GM12878 (cell line): Measurements from ENCODE around the gene SDR9C7. TPM values are rescaled to one million over a fixed set of nuclear protein-coding genes. Genes with fewer than 3 reads are reported as not detected.

Source experiments
- ATAC-seq: fragments of 200-7000 bp; cut with Tn5 transposase; 3 replicates; pipeline ENCODE4 v1.9.1; 2020; ENCODE audit warnings: mild to moderate bottlenecking, moderate library complexity
- BruUV-seq: library from RNA; stranded (reverse); fragments of 400-500 nt; replicated peaks from 2 replicates; lab custom pipeline; 2021; lab: Mats Ljungman, UMichigan
- CTCF ChIA-PET: fragments of 300-600 bp; sonication (Branson Sonifier 250); formaldehyde crosslinking; extraction: SDS; loops from one replicate; lab custom pipeline; 2021; ENCODE audit warnings: inconsistent platforms; lab: Yijun Ruan, JAX
- POLR2A ChIA-PET: fragments of 350-600 bp; formaldehyde crosslinking; extraction: SDS; loops from one replicate; lab custom pipeline; 2021; ENCODE audit warnings: inconsistent platforms; lab: Charles Lee
- RAD21 ChIA-PET: fragments of 300-600 bp; sonication (Branson Sonifier 250); formaldehyde crosslinking; loops from one replicate; lab custom pipeline; 2023; ENCODE audit warnings: antibody characterized with exemption; ENCODE audit not compliant: unreplicated experiment; lab: Charles Lee
- SMC1A ChIA-PET: fragments of 300-600 bp; sonication (Branson Sonifier 250); formaldehyde crosslinking; loops from one replicate; lab custom pipeline; 2023; ENCODE audit not compliant: unreplicated experiment, uncharacterized antibody; lab: Charles Lee
- DNase-seq: peaks from one replicate; pipeline ENCODE4 v3.0.0-alpha.2; 2011; ENCODE audit warnings: low read depth, low spot score
- FAIRE-seq: peaks from 3 replicates; lab custom pipeline; 2011; peaks lifted over from hg19 to GRCh38; lab: Jason Lieb, UNC
- H2AFZ ChIP-seq: 2 replicates; pipeline ENCODE4 v1.6.0; 2011; ENCODE audit warnings: low read depth, low read length, control low read depth; ENCODE audit not compliant: control insufficient read depth
- H3K27ac ChIP-seq: 2 replicates; pipeline ENCODE4 v1.5.1; 2011; ENCODE audit warnings: control low read depth; ENCODE audit not compliant: control insufficient read depth, insufficient read depth
- H3K27me3 ChIP-seq, 2 experiments: replicated peaks in 1 of 2; 2 replicates each; pipeline versions ENCODE4 v1.6.0 to v1.6.1; 2011; ENCODE audit warnings: low read length in 1 of 2; ENCODE audit not compliant: control insufficient read depth in 2 of 2, insufficient read depth in 2 of 2
- H3K36me3 ChIP-seq, 2 experiments: 2 replicates each; pipeline ENCODE4 v1.5.1; 2011; ENCODE audit warnings: low read length in 1 of 2; ENCODE audit not compliant: control insufficient read depth in 2 of 2, insufficient read depth in 2 of 2
- H3K4me1 ChIP-seq: 2 replicates; pipeline ENCODE4 v1.6.1; 2011; ENCODE audit warnings: mild to moderate bottlenecking, low read length, moderate library complexity, mixed read lengths; ENCODE audit not compliant: control insufficient read depth, insufficient read depth
- H3K4me2 ChIP-seq: 2 replicates; pipeline ENCODE4 v1.6.0; 2011; ENCODE audit warnings: control low read depth; ENCODE audit not compliant: control insufficient read depth, insufficient read depth
- H3K4me3 ChIP-seq: fragments of 200-600 bp; sonication (generic); 2 replicates; pipeline ENCODE4 v1.5.1; 2016
- H3K79me2 ChIP-seq: 2 replicates; pipeline ENCODE4 v1.6.0; 2011; ENCODE audit warnings: low read length; ENCODE audit not compliant: control insufficient read depth, insufficient read depth
- H3K9ac ChIP-seq: 2 replicates; pipeline ENCODE4 v1.8.0; 2011; ENCODE audit warnings: low read length, control low read depth, mixed read lengths; ENCODE audit not compliant: control insufficient read depth, insufficient read depth
- H3K9me3 ChIP-seq: replicated peaks from 3 replicates; pipeline ENCODE4 v1.5.1; 2011; ENCODE audit warnings: mild to moderate bottlenecking, low read length; ENCODE audit not compliant: control insufficient read depth, insufficient read depth
- H4K20me1 ChIP-seq: 2 replicates; pipeline ENCODE4 v1.6.0; 2011; ENCODE audit not compliant: control insufficient read depth, insufficient read depth
- IRF4 ChIP-seq: IDR thresholded peaks from 2 replicates; pipeline ENCODE4 v1.6.1; 2011; ENCODE audit warnings: low read depth, low read length
- MXI1 ChIP-seq: fragments of 150-350 bp; IDR thresholded peaks from 2 replicates; pipeline ENCODE4 v1.6.1; 2011; ENCODE audit warnings: low read depth, mild to moderate bottlenecking, inconsistent platforms, low read length, improper control_type of control experiment
- NKRF ChIP-seq: fragments of 450-650 bp; conservative IDR thresholded peaks from 2 replicates; pipeline ENCODE4 v1.6.1; 2017; ENCODE audit warnings: mild to moderate bottlenecking, moderate library complexity
- NR2C2 ChIP-seq: IDR thresholded peaks from 2 replicates; pipeline ENCODE4 v1.6.1; 2011; ENCODE audit warnings: borderline replicate concordance, low read depth; ENCODE audit not compliant: control insufficient read depth, insufficient read length
- RCOR1 ChIP-seq: conservative IDR thresholded peaks from 2 replicates; pipeline ENCODE4 v1.6.1; 2012; ENCODE audit warnings: low read depth, low read length, improper control_type of control experiment
- RELA ChIP-seq: fragments of 450-650 bp; IDR thresholded peaks from 2 replicates; pipeline ENCODE4 v1.8.0; 2014; ENCODE audit warnings: borderline replicate concordance; ENCODE audit not compliant: partially characterized antibody
- SKIL ChIP-seq: fragments of 450-650 bp; IDR thresholded peaks from 2 replicates; pipeline ENCODE4 v1.6.1; 2017; ENCODE audit warnings: mild to moderate bottlenecking, low read depth, inconsistent platforms; ENCODE audit not compliant: poor library complexity, severe bottlenecking
- SPI1 ChIP-seq: IDR thresholded peaks from 2 replicates; pipeline ENCODE4 v1.6.1; 2011; ENCODE audit warnings: low read depth, mild to moderate bottlenecking, low read length, moderate library complexity, borderline replicate concordance; ENCODE audit not compliant: insufficient read depth
- ZNF24 ChIP-seq: fragments of 450-650 bp; IDR thresholded peaks from 2 replicates; pipeline ENCODE4 v1.6.1; 2017; ENCODE audit warnings: antibody characterized with exemption, mild to moderate bottlenecking
- ZZZ3 ChIP-seq: IDR thresholded peaks from 2 replicates; pipeline ENCODE4 v1.6.1; 2011; ENCODE audit warnings: low read depth; ENCODE audit not compliant: control insufficient read depth, insufficient read length
- WGBS: methylation state at CpG from one replicate; pipeline ENCODE4 v1.1.6; 2016; ENCODE audit warnings: low lambda C conversion rate; ENCODE audit not compliant: insufficient replicate concordance, insufficient coverage; ENCODE audit errors: missing lambda C conversion rate; 5-methylcytosine and 5-hydroxymethylcytosine counted together
- in situ Hi-C: fragments of 300-500 bp; cut with MboI; formaldehyde crosslinking; loops from 9 replicates; pipeline ENCODE4 v1.14.3; 2018; ENCODE audit warnings: mixed read lengths
- intact Hi-C: fragments of 100-400 bp; cut with micrococcal nuclease; formaldehyde crosslinking; loops from one replicate; pipeline ENCODE4 v1.14.2; 2022; ENCODE audit not compliant: unreplicated experiment
- polyA plus RNA-seq, 11 experiments: library from polyadenylated mRNA; depleted of rRNA in 4 of 11; unstranded in 6 of 11; stranded (reverse) in 5 of 11; fragments of >200 nt; fragmentation: Nextera tagmentation in 4 of 11; fragmentation: Illumina TruSeq in 1 of 11; extraction: Ambion mirVana in 4 of 11; extraction: Trizol in 1 of 11; gene quantifications; 1 replicate in 1 of 11; 2 replicates in 10 of 11; pipeline versions ENCODE4 v1.2.1 to v1.2.3, GENCODE V29; 2011 to 2016; ENCODE audit warnings: inconsistent platforms in 2 of 11, missing spikeins in 2 of 11, low read depth in 1 of 11
- total RNA-seq, 4 experiments: library from RNA; depleted of rRNA in 3 of 4; stranded (reverse); fragments of >200 nt in 3 of 4; fragmentation: Illumina TruSeq in 1 of 4; extraction: Trizol in 1 of 4; gene quantifications; 2 replicates each; pipeline versions ENCODE4 v1.2.1 to v1.2.3, GENCODE V29; 2013 to 2021

Gene SDR9C7
- total and polyA plus RNA-seq, 10 of the 15 experiments (the other 5 are each of a cell fraction or from before 2014, with no cell fraction given), result 0.04 TPM; not detected in 9

- no peak overlapping the region for H3K27ac ChIP-seq
- ChIA-PET RAD21 (no interaction called here), POLR2A (no interaction called here), CTCF (no interaction called here), SMC1A (no interaction called here)
- H3K79me2 ChIP-seq, result no peaks in the 10 kb centered on the region
- no peaks in the 10 kb centered on the region for H3K4me1 ChIP-seq
- BruUV-seq, result no TSS peak
- H2AFZ ChIP-seq, result no peak overlapping the region
- no peak overlapping the region for H3K4me3 ChIP-seq
- H3K36me3 ChIP-seq, result no peaks in the 10 kb centered on the region
- intact Hi-C loops (no loop called here), in situ Hi-C loops (no loop called here)
- no peak for DNase-seq
- no peaks in the 10 kb centered on the region for H4K20me1 ChIP-seq
- TF ChIP-seq SKIL (no peak), SPI1 (no peak), NR2C2 (no peak), MXI1 (no peak), ZZZ3 (no peak), ZNF24 (no peak), NKRF (no peak), RCOR1 (no peak), RELA (no peak), IRF4 (no peak)
- WGBS, result 29% methylated on average over 1 of the region's 1 CpG
- H3K4me2 ChIP-seq, result no peak overlapping the region
- no peak for ATAC-seq
- no peaks in the 10 kb centered on the region for H3K27me3 ChIP-seq
- no peak overlapping the region for H3K9ac ChIP-seq
- FAIRE-seq, result no peak
- no peaks in the 10 kb centered on the region; the same call in 2 of the 3 replicates for H3K9me3 ChIP-seq
Measured at GRCh38 chr12:56885316-56885715, 48.9 kb downstream of the SDR9C7 start.
